NOMO-1 (cell line): ENCODE measurements around the gene TMEM54.
"Not testable (repeated sequence)": the region's sequence is repeated elsewhere in the genome, so short reads cannot be mapped to it uniquely, and the experiment has no call there.

ENCODE experiments used
- DNase-seq, 2 experiments: peaks; one replicate each; lab custom pipeline; 2025; ENCODE audit not compliant: unreplicated experiment in 2 of 2; lab: John Stamatoyannopoulos, UW

Gene TMEM54

DNA sequence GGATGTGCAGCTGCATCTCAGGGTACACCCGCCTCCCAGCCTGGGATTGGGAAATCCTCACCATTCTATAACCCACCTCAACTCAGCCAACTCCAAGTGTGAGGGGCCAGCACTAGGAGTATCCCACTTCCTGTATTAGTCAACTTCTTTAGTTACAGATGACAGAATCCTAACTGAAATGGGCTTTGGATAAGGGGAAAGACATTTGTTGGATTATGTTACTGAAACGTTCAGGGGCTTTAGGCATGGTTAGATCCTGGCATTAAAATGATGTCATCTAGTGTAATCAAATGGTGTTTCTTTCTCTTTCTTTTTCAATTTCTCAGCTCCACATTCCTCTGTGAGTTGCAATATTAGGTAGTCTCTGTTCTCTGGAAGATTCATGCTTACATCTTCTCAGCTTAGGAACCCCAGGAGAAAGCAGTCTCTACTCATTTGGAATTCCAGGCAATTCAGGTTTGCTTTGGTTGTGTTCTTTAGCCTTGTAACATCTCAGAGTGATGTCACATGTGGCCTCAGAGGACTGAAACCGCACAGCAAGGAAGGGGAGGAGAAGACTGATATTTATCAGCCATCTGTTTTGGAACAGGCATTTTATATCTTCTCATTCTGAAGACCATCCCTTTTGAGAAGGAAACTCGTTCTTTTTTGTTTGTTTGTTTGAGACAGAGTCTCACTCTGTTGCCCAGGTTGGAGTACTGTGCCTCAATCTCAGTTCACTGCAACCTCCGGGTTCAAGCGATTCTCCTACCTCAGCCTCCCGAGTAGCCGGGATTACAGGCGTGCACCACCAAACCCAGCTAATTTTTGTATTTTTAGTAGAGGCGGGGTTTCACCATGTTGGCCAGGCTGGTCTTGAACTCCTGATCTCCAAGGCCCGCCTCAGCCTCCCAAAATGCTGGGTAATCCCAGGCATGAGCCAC, 18.9 kb upstream of the TMEM54 start:
- DNase-seq: no peak

DNA sequence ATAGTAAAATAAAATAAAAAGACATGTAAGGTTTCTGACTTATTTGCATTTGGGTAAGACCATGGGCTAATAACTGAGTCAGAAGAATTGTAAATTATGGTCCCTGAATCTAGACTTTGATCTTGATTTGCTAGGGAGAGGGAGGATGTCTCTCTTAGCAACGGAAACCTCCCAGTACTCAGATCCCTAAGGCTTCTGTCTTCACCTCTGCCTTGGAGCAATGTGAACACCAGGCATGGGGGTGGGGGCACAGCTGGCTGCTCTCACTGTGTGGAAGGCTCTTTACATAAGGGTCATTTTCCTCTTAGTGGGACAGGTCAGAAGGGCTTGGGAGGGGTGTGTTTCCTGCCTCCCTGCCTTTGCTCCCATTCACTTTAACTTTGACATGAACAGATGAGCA, 17.0 kb upstream of the TMEM54 start:
- no peak for DNase-seq

DNA sequence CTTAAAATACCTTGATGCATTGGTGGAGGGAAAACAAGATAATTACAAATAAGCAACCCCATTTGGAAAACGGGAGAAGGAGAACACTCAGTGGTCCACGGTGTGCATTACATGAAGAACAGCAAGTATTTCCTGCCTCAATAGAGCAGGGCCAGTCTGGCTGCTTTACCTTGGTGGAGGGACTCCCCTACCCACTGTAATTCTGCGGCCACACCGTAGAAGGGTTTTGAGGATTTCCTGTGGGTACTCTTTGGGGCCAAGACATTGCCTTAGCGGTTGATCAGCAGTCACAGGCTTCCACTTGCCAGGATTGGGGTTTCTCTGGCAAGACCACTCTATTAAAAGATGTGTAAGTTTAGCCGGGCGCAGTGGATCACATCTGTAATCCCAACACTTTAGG, 16.3 kb upstream of the TMEM54 start:
- no peak for DNase-seq

DNA sequence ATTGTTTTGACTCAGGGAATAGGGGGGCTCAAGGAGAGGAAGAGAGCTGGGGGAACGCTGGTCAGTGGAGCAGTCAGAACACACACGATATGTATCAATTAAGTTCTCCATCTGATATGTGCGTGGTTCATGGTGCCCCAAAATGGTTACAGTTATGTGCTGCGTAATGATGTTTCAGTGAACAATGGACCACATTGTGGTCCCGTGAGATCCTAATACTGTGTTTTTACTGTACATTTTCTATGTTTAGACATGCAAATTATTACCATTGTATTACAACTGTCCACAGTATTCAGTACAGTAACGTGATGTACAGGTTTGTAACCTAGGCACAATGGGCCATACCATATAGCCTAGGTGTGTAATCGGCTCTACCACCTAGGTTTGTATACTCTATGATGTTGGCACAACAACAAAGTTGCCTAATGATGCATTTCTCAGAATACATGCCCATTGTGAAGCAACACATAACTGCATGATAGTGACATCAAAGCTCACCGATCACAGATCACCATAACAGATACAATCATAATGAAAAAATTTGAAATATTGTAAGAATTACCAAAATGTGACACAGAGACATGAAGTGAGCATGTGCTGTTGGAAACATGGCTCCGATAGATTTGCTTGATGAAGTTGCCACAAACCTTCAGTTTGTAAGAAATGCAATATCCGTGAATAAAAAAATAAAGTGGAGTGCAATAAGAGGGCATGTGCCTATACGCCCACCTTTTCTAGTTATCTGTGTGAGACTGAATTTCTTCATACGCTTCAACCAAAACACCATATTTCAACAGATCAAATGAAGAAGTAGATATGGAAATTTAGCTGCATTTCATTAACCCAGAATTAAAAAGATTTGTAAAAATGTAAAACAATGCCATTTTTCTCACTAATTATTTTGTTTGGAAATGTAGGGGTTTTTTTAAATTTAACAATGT, 14.8 kb upstream of the TMEM54 start:
- no peak for DNase-seq

DNA sequence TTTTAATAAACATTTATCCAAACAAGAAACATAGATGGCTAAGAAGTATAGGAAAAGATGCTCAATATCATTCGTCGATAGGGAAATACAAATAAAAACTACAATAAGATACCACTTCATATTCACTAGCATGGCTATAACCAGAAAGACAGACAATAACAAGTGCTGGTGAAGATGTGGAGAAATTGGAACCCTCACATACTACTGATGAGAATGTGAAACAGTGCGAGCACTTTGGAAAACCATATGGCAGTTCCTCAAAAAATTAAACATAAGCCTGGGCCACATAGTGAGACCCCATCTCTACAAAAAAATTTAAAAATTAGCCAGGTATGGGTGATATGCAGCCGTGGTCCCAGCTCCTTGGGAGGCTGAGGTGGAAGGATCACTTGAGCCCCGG, 9.1 kb upstream of the TMEM54 start:
- DNase-seq: no peak

DNA sequence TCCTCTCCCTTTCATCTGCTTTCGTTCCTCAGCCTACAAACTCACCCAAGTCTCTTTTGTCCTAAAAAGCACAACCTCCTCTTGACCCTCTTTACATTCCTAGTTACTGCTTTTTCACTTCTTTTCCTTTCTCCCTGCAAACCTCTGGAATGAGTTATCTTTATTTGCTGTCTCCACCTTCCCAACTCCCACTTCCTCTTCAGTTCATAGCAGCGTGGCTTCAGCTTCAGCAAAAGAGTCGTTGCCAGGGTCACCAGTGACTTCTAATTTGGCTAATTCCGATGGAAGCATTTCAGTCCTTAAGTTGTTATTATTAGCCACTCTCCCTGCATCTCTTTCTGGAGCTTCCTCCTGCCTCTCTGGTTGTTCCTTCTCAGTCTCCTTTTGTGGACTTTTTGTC, 6.2 kb upstream of the TMEM54 start:
- DNase-seq: no peak

DNA sequence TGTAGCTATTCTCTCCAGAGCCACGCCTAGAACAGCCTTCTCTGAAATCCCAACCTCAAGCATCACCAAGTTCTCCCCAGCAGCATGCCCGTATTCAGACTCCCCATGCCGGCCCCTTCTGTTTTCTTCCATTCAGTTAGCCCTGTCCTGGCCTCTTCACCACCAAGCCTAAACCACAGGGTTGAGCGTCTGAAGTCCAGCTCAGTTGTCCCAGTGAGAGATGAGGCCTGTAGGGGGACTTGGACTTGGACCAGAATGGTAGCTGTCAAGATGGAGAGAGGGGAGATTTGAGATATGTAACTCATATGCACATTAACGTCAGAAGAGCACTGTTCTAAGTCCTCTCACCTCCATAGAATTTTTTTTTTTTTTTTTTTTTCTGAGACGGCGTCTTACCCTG, 5.5 kb upstream of the TMEM54 start:
- DNase-seq: no peak

DNA sequence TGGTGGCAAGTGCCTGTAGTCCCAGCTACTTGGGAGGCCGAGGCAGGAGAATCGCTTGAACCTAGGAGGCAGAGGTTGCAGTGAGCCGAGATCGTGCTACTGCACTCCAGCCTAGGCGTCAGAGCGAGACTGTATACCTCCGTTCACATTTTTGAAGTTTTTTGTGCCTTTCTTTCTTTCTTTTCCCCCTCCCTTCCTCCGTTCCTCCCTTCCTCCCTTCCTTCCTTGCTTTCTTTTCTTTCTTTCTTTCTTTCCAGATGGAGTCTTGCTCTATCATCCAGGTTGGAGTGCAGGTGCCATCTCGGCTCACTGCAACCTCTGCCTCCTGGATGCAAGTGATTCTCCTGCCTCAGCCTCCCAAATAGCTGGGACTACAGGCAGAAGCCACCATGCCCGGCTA, 4.4 kb upstream of the TMEM54 start:
- not testable (repeated sequence) for DNase-seq

DNA sequence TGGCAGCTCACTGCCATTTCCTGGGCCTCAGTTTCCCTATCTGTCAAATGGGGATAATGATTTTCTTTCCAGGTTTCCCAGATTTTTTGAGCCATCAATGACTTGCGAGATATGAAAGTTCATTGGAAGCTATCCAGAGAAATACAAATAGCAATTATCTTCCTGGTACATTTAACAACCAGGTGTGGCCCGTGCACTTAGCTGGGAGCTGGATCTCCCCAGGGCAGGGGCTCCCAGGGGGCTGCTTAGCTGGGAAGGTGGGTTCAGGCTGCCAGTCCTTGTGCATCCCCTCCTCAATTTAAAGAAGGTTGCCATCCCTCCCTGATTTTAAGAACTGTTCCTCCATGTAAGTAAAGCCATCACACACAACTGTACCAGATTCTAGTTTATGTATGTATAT, 3.6 kb upstream of the TMEM54 start:
- no peak for DNase-seq

DNA sequence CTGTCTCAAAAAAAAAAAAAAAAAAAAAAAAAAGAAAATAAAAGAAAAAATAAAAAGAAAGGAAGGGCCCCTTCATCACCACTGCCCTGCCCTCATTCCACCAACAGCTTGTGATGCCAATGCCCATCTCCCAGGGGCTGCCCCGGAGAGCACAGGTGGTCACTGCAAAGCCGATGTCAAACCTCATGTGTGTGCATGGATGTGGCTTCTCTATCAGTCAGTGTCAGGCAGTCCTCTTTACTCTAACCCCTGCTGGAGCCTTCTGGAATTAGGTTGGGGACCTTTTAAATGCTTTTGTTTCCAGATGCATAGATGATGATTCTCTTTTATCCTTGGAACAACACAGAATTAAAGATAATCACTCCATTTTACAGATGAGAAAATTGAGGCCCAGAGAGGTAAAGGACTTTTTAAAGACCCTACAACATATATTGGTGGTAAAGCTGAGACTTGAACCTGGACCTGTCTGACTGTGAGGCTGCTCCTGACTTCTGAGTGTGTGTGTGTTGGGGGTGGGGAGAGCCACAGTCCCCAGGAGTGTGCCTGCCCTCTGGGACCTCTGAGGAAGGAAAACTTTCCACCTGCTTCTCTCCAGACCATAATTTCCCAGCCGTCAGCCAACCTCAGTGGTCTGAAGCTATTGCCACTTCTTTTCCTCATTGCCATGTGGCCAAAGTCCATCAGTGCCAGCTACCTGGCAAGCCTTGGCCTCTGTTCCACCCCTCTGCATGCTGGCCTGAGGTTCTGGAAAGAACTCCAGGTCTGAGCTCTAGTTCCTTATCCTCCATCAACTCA, 3.0 kb upstream of the TMEM54 start:
- DNase-seq: no peak

DNA sequence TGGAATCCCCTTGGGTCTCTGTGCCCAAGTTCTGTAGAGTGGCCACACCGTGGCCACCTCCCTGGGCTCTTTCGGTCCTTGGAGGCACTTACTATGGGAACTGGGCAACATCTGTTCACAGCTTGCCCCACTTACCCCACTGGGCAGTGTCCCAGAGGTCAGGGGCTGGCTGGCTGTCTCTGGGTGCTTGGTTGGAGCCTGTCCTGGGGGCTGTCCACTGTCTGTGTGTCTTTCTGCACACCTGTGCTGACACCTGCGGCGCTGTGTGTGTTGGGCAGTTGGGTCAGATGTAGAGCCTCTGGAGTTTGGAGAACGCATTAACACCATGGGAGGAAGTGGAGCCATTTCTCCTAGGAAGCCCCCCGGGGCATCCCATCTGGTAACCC, 1.3 kb upstream of the TMEM54 start:
- DNase-seq: no peak

DNA sequence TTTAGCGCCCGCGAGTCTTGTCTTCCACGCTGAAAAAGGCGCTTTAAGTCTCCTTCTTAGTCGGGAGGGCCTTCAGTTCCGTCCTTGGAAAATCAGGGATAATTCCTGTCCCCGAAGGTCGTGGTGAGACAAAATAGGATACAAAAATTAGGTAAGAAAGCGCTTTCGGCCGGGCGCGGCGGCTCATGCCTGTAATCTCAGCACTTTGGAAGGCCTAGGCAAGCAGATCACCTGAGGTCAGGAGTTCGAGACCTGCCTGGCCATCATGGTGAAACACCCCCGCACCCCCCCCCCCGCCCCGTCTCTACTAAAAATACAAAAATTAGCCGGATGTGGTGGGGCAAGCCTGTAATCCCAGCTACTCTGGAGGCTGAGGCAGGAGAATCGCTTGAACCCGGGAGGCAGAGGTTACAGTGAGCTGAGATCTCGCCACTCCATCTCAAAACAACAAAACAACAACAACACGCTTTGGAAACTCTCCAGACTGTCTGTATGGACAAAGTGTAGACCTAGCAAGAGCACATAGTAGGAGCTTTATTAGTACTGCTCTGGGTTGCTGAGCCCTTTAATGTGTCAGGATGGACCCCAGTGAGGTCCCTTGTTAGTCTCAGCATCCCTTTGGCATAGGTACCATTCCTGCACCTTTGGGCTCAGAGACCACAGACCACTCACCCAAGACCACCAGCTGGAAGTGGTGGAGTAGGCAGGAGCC, 790 bp upstream of the TMEM54 start:
- no peak for DNase-seq

DNA sequence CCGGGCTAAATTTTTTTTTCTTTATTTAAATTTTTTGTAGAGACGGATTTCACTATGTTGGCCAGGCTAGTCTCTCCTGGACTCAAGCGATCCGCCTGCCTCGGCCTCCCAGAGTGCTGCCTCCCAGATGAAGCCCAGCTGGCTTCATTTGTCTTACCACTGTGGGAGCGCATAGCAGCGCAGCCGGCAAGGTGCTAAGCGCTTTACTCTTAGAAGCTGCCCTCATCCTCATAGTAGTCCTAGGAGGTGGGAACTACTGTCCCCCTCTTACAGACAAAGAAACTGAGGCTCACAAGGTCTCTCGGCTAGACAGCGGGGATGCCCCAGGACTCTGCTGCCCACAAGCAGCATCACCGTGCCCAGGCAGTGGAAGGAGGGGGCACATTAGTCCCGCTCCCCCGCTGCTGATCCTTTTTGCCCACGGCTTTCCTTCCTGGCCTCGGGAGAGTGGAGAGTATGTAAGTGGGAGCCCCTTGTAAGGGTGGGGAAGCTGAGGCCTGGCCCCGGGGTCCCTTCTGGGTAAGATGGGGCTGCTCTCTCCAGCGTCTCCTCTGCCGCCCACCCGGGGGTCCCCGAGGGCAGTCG, 726 bp downstream of the TMEM54 start:
- no peak for DNase-seq

DNA sequence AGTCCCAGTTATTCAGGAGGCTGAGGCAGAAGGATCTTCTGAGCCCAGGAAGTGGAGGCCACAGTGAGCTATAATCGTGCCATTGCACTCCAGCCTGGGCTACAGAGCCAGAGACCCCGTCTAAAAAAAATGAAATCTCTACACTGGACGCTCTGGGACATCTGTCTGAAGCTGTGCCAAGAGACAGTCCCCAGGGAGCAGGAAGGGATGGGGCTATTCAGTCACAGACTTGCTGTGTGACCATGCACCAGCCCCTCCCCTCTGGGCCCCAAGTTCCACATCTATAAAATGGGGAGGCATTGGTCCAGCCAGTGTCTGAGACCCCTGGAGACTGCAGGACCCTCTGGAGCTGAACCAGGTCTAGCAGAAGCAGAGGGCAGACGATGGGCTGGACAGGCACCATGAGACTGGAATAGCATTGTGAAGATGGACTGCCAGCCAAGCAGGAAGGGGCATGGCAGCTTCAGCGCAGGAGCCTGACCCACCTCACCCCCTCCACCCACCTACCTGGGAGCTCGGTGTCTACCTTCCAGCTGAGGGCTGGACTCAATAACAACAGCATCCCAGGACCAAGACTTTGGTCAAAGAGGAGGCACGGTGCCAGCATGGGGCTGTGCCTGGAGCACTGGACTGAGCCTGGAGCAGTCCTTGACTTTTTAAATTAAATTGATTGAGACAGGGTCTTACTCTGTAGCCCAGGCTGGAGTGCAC, 1.4 kb downstream of the TMEM54 start:
- DNase-seq: no peak

DNA sequence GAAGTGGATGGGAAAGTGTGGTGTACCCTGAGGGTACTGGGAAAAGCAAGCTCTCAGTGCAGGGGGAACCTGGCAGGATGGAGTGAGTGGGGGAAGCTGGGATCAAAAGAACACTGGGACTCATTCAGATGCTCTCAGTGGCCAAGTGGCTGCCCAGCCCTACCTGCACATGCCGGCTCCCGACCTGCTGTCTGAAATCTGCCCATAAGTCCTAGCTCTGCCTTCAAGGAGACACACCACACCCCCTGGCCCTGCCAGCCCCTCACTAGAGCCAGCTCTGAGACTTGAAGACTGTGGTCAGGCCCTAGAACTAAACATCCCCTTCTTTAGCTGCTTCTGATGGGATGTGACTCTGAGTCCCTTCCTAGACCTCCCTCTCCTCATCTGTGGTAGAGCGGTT, 2.2 kb downstream of the TMEM54 start:
- DNase-seq: no peak

DNA sequence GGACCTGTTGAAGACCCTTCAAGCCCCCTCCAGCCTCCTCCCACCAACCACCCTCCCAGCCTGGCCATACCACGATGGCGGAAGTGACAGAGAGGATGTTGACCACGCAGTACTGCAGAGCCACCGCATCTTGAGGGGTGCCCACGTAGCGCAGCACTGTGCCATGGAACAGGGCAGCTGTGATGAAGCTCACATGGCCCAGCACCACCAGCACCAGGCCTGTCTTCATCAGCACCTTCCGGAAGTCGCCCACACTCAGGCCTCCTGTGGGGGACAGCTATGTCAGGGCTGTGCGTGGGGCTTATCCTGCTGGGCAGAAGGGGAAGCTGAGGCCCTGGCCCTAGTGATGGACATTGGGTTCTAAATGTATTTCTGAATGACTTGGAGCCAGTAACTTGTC, 3.1 kb downstream of the TMEM54 start:
- no peak for DNase-seq

DNA sequence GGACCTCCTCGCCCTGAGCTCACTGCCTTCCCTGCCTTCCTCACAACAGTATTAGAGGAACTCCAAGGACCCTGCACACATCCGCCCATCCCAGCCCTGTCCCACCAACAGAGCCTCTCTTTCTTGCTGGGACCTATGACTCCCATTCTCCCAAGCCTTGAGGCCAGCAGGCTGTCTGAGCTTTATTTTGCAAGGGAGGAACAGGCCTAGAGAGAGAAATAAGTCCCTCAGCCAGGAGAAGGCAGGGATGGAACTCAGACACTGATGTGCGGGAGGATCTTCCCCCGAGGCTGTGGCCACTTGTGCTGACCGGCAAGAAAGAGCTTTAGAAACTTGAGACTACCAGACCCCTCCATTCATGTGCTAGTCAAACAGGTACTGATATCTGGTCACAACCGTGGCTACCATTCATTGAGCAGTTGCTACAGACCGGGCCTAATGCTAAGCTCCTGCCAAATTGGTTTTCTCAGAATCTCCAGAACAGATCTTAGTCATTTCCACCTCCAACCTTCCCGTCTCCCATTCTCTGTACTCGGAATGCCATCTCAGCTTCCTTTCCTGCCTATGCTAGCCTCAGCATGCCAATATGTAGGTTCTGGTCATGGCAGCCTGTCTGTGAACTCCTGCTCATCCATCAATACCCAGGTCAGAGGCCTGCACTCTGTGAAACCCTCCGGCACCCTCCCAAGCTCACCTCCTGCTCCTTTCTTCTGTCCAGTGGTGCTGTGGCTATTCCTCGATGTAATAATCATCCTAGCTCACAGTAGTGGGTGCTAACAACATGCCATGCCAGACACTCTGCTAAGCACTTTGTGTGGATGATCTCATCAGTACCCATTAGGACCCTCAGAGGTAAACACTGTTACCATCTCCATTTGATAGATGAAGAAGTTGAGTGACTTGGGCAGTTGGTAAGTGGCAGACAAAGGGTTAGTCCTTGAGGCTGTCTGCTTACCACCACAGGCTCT, 3.8 kb downstream of the TMEM54 start:
- DNase-seq: no peak

DNA sequence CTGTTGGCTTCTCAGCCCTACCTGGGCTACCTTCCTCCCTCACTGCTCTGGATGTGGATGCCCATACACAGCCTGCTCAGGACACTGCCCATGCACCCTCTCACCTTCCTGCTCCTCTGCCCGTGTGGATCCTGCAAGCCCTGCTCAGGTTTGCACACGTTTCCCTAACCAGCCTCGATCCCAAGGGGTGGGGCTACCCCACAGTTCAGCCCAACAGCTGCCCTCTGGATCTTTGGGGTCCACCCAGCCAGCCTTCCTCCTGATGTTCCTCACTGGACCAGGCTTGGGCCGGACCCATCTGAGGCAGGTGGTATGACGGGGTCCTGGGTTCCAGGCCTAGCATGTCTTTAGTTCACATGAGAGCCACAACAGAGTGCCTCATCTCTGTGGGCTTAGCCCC, 4.7 kb downstream of the TMEM54 start:
- no peak for DNase-seq
